ENCODE measurements around the gene TNS1.

Gene TNS1

GRCh38 chr2:217861334-217861877, 141.4 kb downstream of the TNS1 start:
- no peak for DNase-seq

DNA sequence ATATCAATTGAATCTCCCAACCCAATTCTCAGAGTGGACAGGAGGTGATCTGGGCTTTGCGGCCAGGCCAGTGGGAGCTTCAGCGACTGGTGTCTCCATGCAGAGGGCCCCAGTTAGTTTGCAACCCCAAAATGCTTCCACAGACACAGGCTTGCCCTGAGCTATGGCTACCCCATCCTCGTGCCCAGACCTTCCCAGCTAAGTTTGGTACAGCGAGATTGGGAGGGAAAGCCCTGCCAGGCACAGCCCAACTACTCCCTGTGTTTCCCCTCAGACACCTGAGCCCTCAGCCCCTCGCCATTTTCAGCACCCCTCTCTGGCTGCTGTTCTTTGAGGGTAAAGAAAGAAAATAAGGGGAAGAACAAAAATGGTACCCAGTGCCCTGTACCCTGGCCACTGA, 142.9 kb downstream of the TNS1 start:
- no peak for DNase-seq

DNA sequence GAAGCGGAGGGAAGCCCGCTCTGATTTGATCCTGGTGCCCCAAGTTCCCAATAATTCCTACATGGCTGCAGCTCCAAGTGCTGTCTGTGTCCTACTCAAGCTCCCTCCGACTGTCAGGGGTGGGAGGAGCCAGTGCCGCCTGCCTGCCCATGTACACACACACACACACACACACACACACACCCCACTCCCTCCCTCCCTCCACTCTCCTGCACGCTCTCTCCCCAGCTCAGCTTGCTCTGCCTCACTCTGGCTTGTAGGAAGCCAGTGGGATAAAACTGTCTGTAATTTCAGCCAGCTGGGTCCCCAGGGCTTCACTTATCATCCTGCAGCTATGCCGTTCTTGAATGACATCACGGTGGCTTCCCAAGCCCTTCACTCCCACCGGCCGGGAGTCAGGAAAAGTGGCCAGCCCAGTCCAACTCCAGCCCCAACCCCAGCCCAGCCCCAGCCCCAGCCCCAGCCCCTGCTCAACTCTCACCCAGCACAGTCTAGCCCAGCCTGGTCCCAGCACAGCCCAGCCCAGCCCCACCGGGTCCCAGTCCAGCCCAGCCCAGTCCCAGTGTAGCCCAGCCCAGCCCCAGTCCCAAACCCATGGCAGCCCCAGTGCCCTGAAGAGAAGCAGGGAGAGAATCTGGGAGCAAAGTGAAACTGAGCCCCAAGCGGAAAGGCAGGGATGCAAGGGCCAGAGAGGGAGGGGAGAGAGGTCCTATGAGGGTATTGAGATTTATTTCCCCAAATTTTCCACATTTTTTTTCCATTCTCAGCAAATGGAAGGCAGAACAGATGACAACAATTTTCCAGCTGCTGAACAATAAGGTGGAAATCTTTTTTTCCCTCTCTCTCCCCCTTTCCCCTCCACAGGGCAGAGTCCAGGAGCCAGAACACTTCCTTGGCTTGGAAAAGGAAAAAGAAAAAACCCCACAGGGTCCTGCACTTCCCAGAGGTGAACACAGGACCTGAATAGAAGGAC, 144.0 kb downstream of the TNS1 start:
- no peak for DNase-seq

DNA sequence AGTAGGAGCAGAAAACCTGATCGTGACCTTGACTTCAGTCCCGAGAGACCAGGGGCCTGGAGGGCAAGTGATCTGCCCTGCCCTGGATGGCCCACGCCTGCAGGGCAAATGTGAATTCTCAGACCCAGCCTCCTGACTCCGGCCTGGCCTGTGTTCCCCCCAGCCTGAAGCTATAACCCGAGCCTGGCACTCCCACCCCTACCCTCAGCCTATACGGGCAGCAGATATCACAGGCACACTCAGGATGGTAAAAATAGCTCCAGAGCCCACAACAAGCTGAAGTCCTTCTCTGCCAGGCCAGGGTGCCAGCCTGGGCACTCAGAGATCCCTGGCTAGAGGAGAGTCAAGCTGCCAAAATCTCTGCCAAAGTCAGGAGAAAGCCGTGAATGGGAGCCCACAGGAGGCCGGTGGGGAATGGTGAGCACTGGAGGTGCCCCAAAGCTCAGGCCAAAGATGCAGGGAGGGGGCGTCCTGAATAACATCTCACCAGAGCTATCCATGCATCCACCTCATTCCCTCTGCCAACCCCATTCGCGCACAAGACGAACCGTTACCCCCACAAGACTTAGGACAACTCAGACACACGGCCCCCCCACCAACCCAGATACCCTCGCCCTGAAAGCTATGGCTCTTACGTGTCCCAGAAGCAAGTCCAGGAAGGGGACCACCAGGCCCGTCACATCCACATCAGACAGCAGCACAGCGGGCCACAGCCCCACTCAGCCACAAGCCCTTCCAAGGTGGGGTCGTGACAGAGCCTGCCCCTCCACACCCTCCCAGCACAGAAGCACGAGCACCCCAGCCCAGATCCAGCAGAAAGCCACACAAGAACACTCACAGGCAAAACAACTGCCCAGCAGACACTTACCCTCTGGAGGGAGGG, 144.9 kb downstream of the TNS1 start:
- DNase-seq: no peak

- no peak for DNase-seq
Observed at GRCh38 chr2:217856871-217857270, 145.9 kb downstream of the TNS1 start.

- no peak for DNase-seq
Observed at GRCh38 chr2:217856159-217856558, 146.6 kb downstream of the TNS1 start.

GRCh38 chr2:217854684-217855420, 147.9 kb downstream of the TNS1 start:
- DNase-seq: no peak

DNA sequence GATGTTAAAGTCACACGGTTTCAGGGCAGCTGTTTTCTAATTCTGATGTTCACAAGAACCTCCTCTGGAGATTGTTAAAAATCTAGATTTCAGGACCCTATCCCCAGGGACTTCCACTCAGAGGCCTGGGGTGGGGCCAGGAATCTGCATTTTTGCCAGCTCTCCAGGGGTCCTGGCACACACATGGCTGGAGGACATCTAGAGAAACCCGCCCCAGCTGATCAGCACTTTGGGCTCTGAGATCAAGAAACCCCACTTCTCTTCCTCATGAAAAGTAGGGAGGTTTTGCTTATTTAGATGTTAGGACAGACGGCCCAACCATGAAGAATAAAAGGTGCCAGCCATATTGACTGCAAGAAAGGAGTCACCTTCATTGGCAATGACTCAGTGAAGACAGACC, 148.8 kb downstream of the TNS1 start:
- DNase-seq: no peak

DNA sequence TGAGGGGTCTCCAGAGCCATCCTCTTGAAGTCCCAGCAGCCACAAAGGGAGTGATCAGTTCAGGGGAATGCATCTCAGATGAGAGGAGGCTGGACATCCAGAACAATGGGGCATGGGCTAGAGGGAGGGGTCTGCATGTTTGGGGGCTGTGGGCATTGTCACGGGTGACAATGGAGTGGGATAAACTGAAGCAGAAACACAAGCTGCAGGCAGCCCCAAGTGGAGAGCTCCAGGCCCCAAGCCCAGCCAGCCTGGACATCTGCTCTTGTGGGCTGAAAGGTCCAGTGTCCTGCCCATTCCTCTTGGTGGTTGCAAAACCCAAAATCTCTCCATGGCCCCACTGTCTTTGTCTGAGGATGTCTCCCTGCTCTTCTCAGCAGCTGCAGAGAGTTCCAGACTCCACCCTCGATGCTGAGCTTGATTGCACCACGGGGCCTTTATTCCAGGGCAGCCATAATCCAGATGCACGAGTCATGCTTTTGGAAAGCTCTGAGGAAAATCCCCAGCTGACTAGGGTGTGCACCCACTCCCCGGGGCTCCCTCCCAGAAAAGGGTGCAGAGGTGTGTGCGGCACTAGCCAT, 149.4 kb downstream of the TNS1 start:
- DNase-seq: no peak

DNA sequence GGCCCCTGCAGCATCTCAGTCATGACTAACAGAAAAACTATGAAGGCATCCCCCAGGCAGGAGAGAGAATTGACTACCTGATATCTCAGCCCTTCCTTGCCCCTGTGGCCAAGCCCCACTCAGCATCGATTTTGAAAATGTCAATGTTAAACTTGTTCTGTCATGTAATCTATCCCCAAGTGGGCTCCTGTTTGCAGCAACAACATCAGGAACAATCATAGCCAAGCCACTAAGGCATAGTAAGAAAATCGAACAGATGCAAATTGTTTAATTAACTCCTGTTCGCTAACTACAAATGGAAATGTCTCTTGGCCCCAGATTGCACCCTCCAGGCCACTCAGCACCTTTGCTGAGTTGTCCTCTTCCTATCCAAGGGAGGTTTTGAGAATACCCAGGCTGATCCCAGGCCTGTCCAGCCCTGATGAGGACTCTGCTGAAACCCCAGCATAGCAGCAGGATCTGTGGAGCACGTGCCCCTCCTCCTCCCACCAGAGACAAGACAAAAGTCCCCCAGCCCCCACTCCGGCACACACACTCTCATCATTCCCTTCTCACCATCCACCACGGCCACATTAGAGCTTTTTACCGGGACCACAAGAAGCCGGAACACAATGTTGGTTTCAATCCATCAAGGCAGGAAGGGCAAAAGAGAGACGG, 150.1 kb downstream of the TNS1 start:
- DNase-seq: no peak

DNA sequence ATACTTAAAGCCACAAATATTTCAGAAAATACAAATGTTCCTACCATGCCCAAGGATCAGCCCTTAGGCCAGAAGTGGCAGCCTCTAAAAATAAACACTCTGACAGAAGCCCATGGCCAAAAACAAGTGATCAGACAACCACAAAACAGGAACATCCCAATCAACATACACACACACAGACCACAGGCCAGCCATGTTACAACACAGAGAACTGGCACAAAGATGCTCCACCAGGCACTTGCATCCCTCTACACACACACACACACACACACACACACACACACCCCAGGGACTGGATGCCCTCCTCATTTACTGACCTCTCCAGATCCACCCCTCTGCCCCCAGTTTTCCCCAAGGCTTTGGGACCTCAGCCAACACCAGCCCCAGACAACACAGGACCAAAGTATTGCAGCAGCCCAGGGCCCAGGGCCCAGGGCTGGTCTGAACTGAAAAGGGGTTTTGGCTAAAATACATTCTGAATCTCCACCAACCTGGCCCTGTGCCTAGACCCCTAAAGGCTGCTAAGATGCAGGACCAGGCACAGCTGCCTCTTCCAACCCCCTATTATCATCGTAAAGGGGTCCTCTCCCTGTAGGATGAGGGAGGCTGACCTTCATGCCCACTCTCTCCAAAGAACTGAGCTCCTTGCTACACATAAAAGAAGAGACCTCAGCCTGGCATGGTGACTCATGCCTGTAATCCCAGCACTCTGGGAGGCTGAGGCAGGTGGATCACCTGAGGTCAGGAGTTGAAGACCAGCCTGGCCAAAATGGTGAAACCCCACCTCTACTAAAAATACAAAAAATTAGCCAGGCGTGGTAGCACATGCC, 151.4 kb downstream of the TNS1 start:
- no peak for DNase-seq

- DNase-seq: no peak
Observed at GRCh38 chr2:217849154-217849975, 153.4 kb downstream of the TNS1 start.

- no peak for DNase-seq
Observed at GRCh38 chr2:217848351-217848957, 154.3 kb downstream of the TNS1 start.

DNA sequence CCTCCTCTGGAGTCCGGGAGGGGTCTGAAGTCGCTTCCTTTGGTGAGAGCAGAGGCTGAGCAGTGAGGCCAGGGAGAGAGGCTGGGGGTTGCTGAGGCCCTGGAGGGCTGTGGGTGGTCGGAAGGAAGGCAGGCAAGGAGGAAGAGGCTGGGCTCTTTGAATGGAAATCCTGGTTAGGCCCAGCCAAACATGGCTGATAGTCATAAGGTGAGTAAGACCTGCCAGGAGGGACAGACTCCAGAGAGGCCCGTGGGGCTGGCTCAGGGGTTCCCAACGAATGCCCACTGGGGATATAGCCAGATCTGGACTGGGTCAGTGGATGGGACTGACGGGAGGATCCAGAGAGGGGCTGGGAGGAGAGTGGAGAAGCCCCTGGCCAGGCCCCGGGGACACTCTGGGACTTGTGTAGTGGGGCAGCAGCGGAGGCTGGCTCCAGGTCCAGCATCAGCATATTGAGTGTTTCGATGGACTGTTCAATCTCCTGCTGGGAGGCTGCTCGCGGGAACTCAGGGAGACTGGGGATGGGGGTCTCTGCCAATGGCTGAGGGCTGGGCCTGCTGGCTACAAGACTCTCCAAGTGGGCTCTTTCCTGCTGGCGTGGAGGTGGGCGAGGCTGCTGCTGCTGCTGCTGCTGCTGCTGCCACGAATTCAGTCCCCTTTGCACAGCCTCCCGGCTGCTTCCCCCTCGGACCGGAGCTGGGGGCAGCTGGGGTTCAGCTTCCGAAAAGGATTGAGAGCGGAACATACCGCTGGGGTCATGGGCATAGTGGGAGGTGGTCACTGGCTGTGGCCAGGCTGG, 155.0 kb downstream of the TNS1 start:
- no peak for DNase-seq

GRCh38 chr2:217847115-217847514, 155.7 kb downstream of the TNS1 start:
- no peak for DNase-seq

- no peak for DNase-seq
Observed at GRCh38 chr2:217846321-217846743, 156.5 kb downstream of the TNS1 start.

- no peak for DNase-seq
Observed at GRCh38 chr2:217845301-217845700, 157.5 kb downstream of the TNS1 start.

GRCh38 chr2:217844696-217845095, 158.1 kb downstream of the TNS1 start:
- no peak for DNase-seq

DNA sequence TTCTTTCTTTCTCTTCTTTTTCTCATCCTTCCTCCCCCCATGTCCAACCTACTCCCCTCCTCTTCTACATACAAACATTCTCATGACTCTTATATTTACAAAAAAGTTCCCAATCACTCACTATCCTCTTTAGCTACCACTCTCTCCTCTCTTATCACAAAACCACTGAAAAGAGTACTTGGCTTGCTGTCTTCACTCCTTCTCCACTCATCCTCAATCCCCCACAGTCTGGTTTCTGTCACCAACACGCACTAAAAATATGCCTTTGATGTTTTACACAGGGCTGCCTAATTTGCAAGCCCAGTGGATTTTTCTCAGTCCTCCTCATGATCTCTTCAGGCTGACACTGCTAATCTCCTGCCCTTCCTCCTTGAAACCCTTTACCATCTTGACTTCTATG, 159.5 kb downstream of the TNS1 start:
- no peak for DNase-seq

Measured in CD4-positive, alpha-beta T cell treated with Interleukin-17A for 1 hour (primary cell).